HepG2 (cell line): ENCODE measurements around the gene DPYD.

ENCODE experiments used
- CBFB ChIP-seq: sonication (generic); formaldehyde crosslinking; IDR thresholded peaks from 2 replicates; pipeline ENCODE4 v1.4.0; 2020; ENCODE audit warnings: missing genetic modification reagents
- CTCF ChIP-seq: sonication (generic); formaldehyde crosslinking; IDR thresholded peaks from 2 replicates; pipeline ENCODE4 v1.5.0; 2020; ENCODE audit warnings: mild to moderate bottlenecking, missing genetic modification reagents, moderate library complexity
- MIER2 ChIP-seq: IDR thresholded peaks from 2 replicates; pipeline ENCODE4 v1.6.1; 2016; ENCODE audit warnings: missing biosample characterization, missing genetic modification reagents
- MNT ChIP-seq: fragments of 450-650 bp; IDR thresholded peaks from 2 replicates; pipeline ENCODE4 v1.6.1; 2016
- TF ChIP-seq, protein P1 (sequence below): sonication (generic); formaldehyde crosslinking; IDR thresholded peaks from 2 replicates; pipeline ENCODE4 v1.9.0; 2021; ENCODE audit warnings: missing genetic modification reagents, borderline replicate concordance

- TF ChIP-seq MIER2 (CRISPR knock-in tag): no peak
- no peak for TF ChIP-seq MNT
- no peak for TF ChIP-seq CTCF (CRISPR knock-in tag)
- TF ChIP-seq, protein P1, sequence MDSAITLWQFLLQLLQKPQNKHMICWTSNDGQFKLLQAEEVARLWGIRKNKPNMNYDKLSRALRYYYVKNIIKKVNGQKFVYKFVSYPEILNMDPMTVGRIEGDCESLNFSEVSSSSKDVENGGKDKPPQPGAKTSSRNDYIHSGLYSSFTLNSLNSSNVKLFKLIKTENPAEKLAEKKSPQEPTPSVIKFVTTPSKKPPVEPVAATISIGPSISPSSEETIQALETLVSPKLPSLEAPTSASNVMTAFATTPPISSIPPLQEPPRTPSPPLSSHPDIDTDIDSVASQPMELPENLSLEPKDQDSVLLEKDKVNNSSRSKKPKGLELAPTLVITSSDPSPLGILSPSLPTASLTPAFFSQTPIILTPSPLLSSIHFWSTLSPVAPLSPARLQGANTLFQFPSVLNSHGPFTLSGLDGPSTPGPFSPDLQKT (CRISPR knock-in tag): no peak
- TF ChIP-seq CBFB: no peak
These were observed 642.8 kb downstream of the DPYD start for GRCh38 chr1:97277891-97278654.
